NCI-H526 (cell line): ENCODE results near the gene UBALD2.
"Not testable (repeated sequence)": the region's sequence is repeated elsewhere in the genome, so short reads cannot be mapped to it uniquely, and the experiment has no call there.

Experiments
- DNase-seq, 2 experiments: peaks; one replicate each; lab custom pipeline; 2025; lab: John Stamatoyannopoulos, UW

The UBALD2 gene

DNA sequence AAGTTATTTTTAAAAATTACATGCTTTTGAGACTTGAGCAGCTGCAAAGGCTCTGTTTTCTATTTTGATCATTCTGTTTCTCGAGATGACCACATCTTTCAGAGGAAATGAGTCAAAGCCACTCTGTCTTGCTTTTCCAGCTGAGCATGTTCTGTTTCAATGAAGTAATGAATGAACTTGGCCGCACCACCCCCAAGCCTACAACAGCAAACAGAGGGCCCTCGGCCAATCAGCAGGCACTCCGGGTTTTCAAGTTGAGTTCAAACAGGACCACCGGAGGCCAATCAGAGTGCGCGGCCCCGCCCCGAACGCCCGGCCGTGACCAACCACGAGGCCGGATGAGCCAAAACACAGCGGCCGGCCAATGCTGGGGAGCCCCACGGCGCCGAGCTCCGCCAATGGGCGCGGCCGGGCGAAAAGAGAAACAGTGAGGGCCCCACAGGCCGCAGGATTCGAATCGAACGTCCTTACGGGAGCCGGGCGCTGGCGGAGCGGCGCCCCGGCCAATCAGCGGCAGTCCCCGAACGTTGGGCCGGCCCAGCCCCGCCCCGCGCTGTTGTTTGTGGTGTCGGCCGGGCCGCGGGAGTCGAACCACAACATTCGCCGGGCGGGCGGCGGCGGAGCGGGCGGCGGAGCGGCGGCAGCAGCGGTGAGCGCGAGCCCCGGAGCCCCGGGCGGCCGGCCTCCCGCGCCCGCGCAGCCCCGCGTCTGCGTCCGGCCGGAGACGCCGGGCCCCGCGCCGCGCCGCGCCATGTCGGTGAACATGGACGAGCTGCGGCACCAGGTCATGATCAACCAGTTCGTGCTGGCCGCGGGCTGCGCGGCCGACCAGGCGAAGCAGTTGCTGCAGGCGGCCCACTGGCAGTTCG is at the start of gene UBALD2:
UBALD2 (plus strand) TSS at position 594 of the 869 bp plus-strand sequence; CDS start at position 752, 158 bp downstream.
- DNase-seq, result peak; percentile 96 to 99

DNA sequence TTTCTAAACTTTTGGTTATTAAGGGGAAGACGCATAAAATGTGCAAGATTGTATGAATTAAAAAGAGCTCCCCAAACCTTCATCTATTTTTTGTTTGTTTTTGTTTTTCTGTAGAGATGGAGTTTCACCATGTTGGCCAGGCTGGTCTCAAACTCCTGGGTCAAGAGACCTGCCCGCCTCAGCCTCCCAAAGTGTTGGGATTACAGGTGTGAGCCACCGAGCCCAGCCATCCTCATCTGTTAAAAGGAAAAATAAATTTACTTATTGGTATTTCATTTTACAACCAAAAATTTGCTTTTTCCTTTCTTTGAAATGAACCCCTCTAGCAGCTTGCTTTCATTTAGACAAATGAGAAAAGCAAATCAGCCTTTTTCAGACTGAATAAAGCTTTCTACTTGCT is 48.1 kb upstream of the UBALD2 start:
- DNase-seq, result no peak

DNA sequence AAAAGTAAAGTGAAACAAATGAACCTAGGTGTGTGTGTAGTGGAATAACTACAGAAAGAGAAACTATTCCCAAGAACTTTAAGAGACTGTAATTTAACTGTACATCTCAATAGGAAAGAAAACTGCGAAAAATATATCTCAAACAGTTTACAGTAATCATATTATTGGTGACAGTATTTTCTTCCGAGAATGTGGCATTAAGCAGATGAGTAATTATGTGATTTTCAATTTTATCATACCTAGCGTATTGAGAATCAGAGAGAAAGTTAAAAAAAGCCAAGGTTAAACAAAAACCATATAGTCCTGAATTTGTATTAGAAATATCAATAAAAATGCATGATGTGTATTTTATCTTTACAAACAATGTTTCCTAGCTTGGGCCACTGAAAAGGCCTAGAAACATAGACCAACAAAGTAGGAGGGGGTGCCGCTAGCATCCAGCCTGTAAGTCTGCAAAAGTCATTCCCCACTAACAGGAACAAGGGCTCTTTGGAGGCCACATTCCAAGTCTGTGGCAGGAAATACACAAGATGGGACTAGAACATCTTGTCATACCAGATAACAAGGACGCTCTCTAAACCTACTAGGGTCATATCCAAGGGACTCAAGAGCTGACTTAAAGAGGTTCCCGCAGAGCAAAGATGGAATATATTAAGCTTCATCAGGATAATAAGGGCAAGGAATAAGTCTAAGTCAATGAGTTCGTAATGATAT is 45.3 kb upstream of the UBALD2 start:
- DNase-seq, result no peak

DNA sequence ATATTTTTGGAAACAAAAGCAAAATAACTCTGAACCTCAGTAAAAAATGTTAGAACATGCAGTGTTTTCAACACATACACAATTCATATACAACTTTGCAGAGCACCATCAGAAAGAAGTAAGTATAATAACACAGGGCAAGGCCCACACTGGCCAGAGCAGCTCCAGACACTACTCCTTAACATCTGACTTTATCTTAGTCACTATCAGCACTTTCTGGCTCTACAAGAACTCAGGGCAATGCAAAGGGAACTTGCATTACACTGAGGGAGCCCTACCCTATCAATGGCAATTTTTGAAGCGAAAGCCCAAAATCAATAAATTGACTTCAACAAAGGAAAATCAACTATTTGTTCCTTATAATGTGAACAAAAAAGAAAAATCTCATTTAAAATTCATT is 41.3 kb upstream of the UBALD2 start:
- DNase-seq, result no peak

DNA sequence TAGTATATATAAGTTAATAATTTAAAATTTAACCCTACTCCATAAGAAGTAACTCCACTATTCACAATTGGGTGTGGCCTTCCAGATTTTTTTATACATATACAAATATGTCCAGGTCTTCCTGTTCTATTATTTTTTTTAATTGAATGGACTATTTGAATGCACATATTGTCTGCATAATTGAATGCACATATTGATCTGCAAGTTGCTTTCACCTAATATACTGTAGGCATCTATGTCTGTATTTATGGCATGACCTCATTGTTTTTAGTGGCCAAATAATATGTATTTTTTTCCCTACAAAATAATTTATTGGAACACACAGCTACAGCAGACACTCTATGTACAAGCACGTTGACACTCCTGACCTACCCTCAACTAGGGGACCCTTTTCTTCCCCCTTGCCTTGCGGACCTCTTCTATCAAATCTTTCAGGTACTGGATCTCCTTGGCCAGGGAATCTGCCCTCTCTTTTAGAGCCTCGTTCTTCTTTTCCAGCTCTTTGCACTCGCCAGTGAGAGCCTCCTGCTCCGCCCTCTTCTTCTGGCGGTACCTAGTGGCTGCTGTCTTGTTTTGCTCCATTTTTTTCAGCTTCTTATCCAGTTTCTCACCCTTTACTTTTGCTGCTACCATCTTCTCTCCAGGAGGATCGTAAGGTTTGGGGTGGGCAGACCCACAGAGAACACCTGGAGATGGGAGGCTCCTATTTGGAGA is 39.6 kb upstream of the UBALD2 start:
- DNase-seq, result not testable (repeated sequence)

DNA sequence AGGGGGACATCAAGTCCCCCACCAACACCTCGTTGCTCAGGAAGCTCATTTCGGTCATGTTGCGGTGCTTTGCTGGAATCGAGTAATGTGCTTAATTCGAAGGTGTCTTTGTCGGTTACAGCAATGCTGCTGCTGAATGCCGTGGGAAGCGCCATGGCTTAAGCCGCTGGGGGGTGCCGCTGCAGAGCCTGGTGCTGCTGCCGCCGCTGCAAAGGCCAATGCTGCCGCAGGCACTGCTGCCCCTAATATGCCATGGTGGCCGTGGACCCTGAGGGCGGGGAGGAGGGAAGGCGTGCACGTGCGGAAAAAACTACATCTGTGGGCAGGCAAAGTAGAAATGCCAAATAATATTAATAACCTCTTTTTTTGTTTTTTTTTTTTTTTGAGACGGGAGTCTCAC is 38.4 kb upstream of the UBALD2 start:
- not testable (repeated sequence) for DNase-seq

DNA sequence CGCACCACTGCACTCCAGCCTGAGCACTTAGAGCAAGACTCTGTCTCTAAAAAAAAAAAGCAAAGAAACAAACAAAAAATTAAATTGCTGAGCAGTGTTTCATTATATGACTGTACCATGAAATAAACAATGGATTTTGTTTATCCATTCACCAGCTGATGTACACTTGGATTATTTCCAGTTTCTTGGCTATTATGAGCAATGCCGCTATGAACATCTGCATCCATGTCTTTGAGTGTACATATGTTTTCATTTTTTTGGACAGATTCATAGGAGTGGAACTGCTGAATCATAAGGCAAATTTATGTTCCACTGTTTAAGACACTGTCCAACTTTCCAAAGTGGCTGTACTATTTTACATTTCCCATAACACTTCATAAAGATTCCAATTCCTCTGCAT is 32.8 kb upstream of the UBALD2 start:
- no peak for DNase-seq

DNA sequence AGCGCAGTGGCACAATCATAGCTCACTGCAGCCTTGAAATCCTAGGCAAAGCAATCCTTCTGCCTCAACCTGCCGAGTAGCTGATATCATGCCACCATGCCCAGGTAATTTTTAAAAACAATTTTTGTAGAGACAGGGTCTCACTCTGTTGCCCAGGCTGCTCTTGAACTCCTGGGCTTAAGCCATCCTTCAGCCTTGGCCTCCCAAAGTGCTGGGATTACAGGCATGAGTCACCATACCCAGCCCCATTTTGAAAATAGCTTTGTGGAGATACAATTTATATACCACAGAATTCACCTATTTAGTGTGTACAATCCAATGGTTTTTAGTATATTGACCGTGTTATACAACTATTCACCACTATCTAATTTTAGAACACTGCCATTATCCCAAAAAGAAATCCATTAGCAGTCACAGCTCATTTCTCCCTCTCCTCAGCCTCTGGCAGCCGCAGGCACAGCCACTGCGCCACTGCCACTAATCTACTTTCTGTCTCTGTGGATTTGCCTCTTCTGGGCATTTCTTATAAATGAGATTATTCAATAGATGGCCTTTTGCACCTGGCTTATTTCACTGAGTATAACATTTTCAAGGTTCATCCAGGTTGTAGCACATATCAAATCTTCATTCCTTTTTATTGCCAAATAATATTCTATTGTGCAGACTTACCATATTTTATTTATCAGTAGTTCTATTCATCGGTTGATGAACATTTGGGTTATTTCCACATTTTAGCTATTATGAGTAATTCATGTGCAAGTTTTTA is 31.4 kb upstream of the UBALD2 start:
- no peak for DNase-seq

DNA sequence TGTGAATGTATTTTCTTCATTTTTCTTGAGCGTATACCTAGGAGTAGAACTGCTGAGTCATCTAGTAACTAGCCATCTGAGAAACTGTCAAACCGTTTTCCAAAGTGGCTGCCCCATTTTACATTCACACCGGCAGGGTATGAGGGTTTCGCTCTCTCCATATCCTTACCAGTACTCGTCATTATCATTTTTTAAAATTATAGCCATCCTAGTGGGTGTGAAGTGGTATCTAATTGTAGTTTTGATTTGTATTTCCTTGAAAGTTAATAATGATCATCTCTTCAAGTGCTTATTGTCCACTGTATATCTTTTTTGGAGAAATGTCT is 30.8 kb upstream of the UBALD2 start:
- no peak for DNase-seq

DNA sequence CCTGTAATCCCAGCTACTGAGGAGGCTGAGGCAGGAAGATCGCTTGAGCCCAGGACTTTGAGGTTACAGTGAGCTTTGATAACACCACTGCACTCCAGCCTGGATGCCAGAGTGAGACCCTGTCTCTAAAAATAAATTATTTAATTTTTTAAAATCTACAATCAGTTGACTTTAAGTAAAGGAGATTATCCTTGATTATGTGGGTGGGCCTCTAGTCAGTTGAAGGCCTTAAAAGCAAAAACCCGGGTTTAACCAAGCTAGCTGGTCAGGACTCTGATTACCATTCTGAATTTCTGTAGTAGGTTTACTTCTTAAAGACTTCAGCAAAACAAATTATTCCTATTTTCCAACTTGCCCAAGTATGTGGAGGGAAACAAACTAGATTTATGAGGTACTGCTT is 29.3 kb upstream of the UBALD2 start:
- no peak for DNase-seq

DNA sequence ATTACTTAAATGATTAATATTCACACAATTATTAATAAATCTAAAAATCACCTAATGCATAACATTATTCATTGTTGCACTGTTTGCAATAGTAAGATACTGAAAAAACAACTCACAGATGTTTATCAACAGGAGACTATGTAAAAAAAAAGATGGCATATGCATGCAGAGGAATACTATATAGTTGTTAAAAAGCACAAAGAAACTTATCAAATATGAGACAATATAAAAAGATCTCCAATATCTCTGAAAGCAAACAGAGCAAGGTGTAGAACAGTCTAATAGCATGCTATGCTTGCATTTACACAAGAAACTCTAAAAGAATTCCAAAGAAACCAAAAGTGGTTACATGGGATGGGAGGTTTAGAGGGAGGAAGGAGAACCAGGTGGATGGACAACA is 28.5 kb upstream of the UBALD2 start:
- DNase-seq, result no peak

DNA sequence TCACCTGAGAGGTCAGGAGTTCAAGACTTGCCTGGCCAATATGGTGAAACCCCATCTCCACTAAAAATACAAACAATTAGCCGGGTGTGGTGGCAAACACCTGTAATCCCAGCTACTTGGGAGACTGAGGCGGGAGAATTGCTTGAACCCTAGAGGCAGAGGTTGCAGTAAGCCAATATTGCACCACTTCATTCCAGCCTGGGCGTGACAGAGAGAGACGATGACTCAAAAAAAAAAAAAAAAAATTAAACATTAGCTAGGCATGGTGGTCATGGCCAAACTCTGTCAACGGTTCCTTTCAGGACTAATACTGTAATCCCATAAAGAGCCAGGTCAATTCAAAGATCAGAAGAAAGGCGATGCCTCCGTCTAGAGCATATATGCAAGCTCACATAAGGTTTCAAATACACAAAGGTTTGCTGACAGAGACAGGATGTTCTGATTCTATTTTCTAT is 27.3 kb upstream of the UBALD2 start:
- DNase-seq, result no peak

DNA sequence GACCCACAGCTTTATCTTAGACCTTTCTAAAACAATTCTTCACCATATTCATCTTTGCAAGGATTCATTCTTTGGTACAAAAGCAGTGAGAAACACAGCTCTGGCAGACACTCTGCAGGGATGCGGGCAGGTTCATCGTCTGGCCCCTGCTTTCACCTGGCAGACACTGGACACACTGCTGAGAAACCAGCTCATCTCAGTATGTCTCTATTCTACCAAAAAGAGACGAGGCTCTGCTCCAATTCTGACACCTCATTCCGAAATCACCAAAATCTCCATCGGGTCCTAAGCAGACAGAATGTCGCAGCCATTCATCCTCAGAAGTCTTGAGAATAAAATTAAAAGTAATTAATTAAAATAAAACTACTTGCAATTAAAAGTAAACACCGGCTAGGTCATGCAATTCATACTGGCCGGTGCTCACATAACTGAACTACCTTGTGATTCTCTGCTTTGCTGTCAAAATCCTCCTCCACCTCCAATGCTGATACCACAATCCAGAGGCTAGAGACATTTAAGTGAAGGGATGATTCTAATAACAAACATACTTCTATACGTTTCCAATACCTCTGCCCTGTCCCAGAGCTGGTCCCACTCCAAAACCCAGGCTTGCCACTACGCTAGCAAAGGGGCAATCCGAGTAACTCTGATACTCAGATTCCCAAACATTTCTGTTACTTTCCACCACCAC is 26.2 kb upstream of the UBALD2 start:
- no peak for DNase-seq

DNA sequence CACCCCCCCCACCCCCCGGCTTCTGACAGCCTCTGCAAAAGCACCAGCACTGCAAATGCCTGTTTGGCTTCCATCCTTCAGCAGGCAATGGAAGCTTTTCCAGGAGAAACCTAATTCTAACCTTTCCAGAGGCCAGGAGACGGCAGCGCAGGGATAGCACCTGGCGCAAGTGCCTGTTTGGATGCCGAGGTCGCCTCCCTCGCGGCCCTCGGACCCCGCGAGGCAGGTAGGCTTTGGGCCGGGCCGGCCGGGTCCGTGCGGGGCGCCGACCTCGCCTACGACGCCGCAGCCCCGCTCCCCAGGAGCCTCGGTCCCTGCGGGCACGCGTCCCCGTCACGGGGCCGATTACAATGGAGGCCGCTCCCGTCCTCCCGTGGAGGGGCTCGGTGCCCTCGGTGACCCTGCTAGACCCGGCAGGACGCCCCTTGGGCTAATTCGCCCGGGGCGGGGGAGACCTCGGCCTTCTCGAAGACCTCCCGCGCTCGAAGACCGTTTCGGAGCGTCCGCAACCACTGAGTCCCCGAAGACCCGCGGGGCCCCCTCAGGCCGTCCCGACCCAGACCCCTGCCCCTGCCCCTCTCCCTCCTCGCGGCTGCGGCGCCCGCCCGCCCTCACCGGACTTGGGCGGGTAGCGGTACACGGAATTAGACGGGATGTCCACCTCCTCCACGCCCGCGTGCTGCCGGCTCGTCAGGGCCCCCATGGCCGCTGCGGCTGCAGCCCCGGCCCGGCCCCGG is 25.4 kb upstream of the UBALD2 start:
- DNase-seq, result peak in 1 of 2 experiments; percentile 23

DNA sequence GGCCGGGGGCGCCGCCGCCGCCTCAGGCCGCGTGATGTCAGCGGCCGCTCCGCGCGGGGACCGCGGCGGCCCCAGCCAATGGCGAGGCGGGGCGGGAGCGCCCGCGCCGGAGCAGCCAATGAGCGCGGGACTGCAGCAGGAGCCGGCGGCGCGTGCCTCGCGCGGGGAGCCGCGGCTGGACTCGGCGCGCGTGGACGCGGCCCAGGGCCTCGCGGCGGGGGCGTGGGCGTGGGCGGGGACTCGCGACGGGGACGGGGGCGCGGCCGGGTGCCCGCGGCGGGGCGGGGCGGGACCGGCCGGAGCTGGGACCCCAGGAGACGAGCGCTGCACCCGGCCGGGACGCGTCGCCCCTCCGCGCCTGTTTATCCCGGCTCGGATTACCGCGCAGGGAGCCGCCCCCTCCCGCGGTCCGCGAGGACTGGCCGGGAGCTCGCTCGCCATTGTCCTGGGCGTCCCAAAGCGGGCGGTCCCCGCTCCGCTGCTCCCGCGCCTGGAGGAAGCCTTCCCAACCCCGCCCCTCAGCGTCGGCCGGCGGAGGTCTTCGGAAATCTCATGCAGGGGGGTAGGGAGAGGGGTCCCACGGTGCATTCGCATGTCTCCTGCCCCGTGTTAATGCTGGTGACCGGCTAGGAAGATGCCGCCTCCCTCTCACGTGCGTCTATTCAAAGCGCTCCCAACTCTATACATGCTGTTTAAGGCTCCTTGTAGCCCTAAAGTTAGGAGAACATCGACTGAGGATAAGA is 24.5 kb upstream of the UBALD2 start, which contains the start of gene RNF157:
RNF157 (minus strand) TSS at position 33 of the 743 bp plus-strand sequence. CDS start 253 bp downstream, outside the sequence.
- DNase-seq, result peak in 1 of 2 experiments; percentile 58

DNA sequence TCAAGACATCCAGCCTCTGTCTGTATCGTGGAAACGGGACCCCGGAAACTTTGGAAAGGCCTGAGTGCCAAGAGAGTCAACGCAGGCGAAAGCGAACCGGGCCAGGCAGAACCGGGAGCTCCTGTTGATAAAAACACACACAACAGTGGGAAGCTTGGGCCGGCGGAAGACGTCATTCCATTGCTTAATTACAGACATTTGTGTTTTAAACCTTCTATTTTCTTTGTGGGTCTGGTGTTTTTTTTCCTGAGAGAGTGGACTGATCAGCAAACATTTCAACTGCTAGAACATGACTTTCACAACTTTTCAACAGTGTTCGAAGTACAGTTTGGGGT is 24.0 kb upstream of the UBALD2 start:
- no peak for DNase-seq

DNA sequence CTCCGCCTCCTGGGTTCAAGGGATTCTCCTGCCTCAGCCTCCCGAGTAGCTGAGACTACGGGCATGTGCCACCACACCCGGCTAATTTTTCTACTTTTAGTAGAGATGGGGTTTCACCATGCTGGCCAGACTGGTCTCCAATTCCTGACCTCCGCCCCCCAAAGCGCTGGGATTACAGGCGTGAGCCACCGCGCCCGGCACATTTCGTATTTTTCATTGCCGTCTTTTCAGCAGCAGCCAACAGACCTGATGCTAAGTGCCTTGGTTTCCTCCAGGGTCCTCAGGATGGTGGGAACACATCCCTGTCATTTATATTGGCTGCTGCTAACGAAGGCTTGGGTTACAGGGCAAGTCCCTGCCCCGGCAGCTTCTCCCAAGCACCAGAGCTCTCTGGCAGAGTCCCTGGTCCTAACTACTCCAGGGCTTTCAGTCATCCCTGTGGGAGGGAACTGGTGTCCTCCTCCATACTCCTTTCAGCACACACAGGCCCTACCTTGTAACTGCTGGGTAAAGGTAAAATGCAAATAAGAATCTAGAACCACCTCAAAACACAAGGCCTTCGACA is 23.4 kb upstream of the UBALD2 start:
- DNase-seq, result no peak

DNA sequence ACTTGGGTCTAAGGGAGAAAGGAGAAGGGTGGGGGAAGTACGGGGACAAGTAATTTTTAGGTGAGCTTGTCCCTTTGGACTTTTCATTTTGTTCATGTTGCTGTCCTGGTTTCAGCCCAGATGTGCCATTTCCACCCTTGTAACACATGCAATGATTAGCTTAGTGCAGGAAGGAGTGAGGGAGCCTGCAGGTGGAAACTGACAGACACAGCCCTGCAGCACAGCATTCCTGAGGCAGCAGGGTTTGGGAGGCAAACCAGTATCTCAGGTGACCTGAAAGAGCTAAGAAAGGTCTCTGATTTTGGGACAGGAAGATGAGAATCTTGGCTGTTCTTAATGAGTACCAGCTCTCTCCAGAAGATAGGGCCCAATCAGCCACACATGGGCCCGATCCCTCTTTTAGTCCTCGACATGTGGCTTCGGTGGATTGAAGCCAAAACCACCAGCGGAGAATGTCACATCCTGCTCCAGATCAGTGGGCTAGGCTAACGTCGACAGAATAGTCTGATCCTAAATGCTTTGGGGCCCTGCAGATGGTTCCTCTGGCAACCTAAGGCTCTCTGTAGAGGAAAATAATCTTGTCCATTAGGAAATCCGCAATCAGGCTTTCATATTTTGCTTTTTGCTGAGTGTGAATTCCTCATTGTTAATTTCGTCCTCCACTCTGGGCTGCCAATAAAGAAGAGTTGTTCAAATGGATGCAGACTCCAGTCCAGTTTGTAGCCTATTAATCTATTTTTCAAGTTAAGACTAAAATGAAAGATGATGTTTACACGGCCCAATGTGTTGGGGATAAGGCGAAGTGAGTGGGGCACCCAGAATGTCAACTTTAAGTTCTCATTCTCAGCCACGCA is 21.1 kb upstream of the UBALD2 start:
- peak in 1 of 2 experiments; percentile 56 for DNase-seq

DNA sequence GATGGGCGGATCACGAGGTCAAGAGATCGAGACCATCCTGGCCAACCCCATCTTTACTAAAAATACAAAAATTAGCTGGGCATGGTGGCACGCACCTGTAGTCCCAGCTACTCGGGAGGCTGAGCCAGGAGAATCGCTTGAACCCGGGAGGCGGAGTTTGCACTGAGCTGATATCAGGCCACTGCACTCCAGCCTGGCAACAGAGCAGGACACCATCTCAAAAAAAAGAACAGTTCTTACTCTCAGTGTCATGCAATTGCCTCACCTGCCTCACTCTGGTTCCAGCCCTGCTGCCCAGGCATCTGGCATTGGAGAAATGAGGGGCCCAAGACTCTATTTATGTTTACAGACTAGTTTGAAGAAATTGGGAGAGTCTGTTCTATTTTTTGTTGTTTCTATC is 20.4 kb upstream of the UBALD2 start:
- not testable (repeated sequence) for DNase-seq
